Measurements from ENCODE around the gene KCNB1.

KCNB1 gene

GRCh38 chr20:49403911-49404310, 78.6 kb downstream of the KCNB1 start:
- Histone ChIP-seq H3K36me3 (ENCODE audit: control insufficient read depth in 1 of 2, insufficient read depth in 2 of 2, low read depth in 1 of 2, low read length in 2 of 2) (no peaks in the 10 kb centered on the region), H3K27me3 (ENCODE audit: control insufficient read depth in 1 of 2, insufficient read depth in 1 of 2, low read length in 2 of 2) (peaks cover 38 to 56% of the 10 kb centered on the region in 2 experiments), H4K91ac (ENCODE audit: low read length) (no peak overlapping the region), H3K14ac (ENCODE audit: low read length in 2 of 2) (no peak overlapping the region), H3K9ac (ENCODE audit: low read length) (no peak overlapping the region), H3K9me3 (ENCODE audit: control insufficient read depth, low read length) (no peaks in the 10 kb centered on the region), H3K23ac (ENCODE audit: low read length in 2 of 2) (no peak overlapping the region), H3K4ac (ENCODE audit: low read depth in 1 of 2, low read length in 2 of 2) (no peak overlapping the region), H2BK15ac (ENCODE audit: low read depth, poor library complexity, severe bottlenecking) (no peak overlapping the region), H2AK5ac (ENCODE audit: low read length, severe bottlenecking) (no peak overlapping the region), H2AFZ (ENCODE audit: low read depth, low read length) (no peak overlapping the region), H3K18ac (ENCODE audit: low read depth in 1 of 2, low read length in 2 of 2) (no peak overlapping the region), H3K4me2 (ENCODE audit: low read length, poor library complexity, severe bottlenecking) (no peak overlapping the region), H3K27ac (ENCODE audit: low read length, poor library complexity, severe bottlenecking) (no peak overlapping the region), H2BK12ac (ENCODE audit: low read length in 2 of 2) (no peak overlapping the region), H3K4me1 (ENCODE audit: control insufficient read depth, insufficient read depth, low read depth, low read length) (no peaks in the 10 kb centered on the region), H2BK120ac (ENCODE audit: low read depth, low read length) (no peak overlapping the region), H3K4me3 (ENCODE audit: insufficient read depth in 1 of 2, low read depth in 1 of 2, low read length in 2 of 2) (no peak overlapping the region), H3K79me1 (replicated peaks; ENCODE audit: low read length, poor library complexity, severe bottlenecking) (no peaks in the 10 kb centered on the region), H4K8ac (ENCODE audit: low read length) (no peak overlapping the region), H2BK5ac (ENCODE audit: low read depth, low read length, poor library complexity, severe bottlenecking) (no peak overlapping the region)
- DNase-seq, result no peak
- 76% methylated on average over 9 of the region's 9 CpGs for WGBS

GRCh38 chr20:49403012-49403411, 79.5 kb downstream of the KCNB1 start:
- WGBS, result 92% methylated on average over 2 of the region's 2 CpGs

GRCh38 chr20:49400904-49401303, 81.6 kb downstream of the KCNB1 start:
- no peak overlapping the region for H3K18ac ChIP-seq (ENCODE audit: low read depth in 1 of 2, low read length in 2 of 2)
- peak overlapping the region; percentile 26 for H3K9ac ChIP-seq (ENCODE audit: low read length)
- H4K8ac ChIP-seq (ENCODE audit: low read length), result no peak overlapping the region
- no peak overlapping the region for H2AFZ ChIP-seq (ENCODE audit: low read depth, low read length)
- H3K27ac ChIP-seq (ENCODE audit: low read length, poor library complexity, severe bottlenecking), result no peak overlapping the region
- H2BK120ac ChIP-seq (ENCODE audit: low read depth, low read length), result no peak overlapping the region
- no peaks in the 10 kb centered on the region for H3K79me1 ChIP-seq (replicated peaks; ENCODE audit: low read length, poor library complexity, severe bottlenecking)
- DNase-seq, result peak; percentile 61
- H3K23ac ChIP-seq (ENCODE audit: low read length in 2 of 2), result no peak overlapping the region
- H2AK5ac ChIP-seq (ENCODE audit: low read length, severe bottlenecking), result no peak overlapping the region
- no peaks in the 10 kb centered on the region for H3K36me3 ChIP-seq (ENCODE audit: control insufficient read depth in 1 of 2, insufficient read depth in 2 of 2, low read depth in 1 of 2, low read length in 2 of 2)
- no peak overlapping the region for H2BK15ac ChIP-seq (ENCODE audit: low read depth, poor library complexity, severe bottlenecking)
- H4K91ac ChIP-seq (ENCODE audit: low read length), result no peak overlapping the region
- WGBS, result 50% methylated on average over 3 of the region's 3 CpGs
- no peak overlapping the region for H3K4ac ChIP-seq (ENCODE audit: low read depth in 1 of 2, low read length in 2 of 2)
- no peak overlapping the region for H3K4me2 ChIP-seq (ENCODE audit: low read length, poor library complexity, severe bottlenecking)
- no peak overlapping the region for H3K14ac ChIP-seq (ENCODE audit: low read length in 2 of 2)
- H3K9me3 ChIP-seq (ENCODE audit: control insufficient read depth, low read length), result no peaks in the 10 kb centered on the region
- peaks cover 4% of the 10 kb centered on the region for H3K4me1 ChIP-seq (ENCODE audit: control insufficient read depth, insufficient read depth, low read depth, low read length)
- H2BK5ac ChIP-seq (ENCODE audit: low read depth, low read length, poor library complexity, severe bottlenecking), result no peak overlapping the region
- no peak overlapping the region for H2BK12ac ChIP-seq (ENCODE audit: low read length in 2 of 2)
- H3K27me3 ChIP-seq (ENCODE audit: control insufficient read depth in 1 of 2, insufficient read depth in 1 of 2, low read length in 2 of 2), result peaks cover 13 to 39% of the 10 kb centered on the region in 2 experiments
- no peak overlapping the region for H3K4me3 ChIP-seq (ENCODE audit: insufficient read depth in 1 of 2, low read depth in 1 of 2, low read length in 2 of 2)

More at GRCh38 chr20:49403012-49403411, 79.5 kb downstream of the KCNB1 start:
- H4K8ac ChIP-seq (ENCODE audit: low read length), result no peak overlapping the region
- H2AK5ac ChIP-seq (ENCODE audit: low read length, severe bottlenecking), result no peak overlapping the region
- peaks cover 32 to 50% of the 10 kb centered on the region in 2 experiments for H3K27me3 ChIP-seq (ENCODE audit: control insufficient read depth in 1 of 2, insufficient read depth in 1 of 2, low read length in 2 of 2)
- H4K91ac ChIP-seq (ENCODE audit: low read length), result no peak overlapping the region
- H3K18ac ChIP-seq (ENCODE audit: low read depth in 1 of 2, low read length in 2 of 2), result no peak overlapping the region
- H3K4ac ChIP-seq (ENCODE audit: low read depth in 1 of 2, low read length in 2 of 2), result no peak overlapping the region
- H3K9ac ChIP-seq (ENCODE audit: low read length), result no peak overlapping the region
- H2BK15ac ChIP-seq (ENCODE audit: low read depth, poor library complexity, severe bottlenecking), result no peak overlapping the region
- H2BK12ac ChIP-seq (ENCODE audit: low read length in 2 of 2), result no peak overlapping the region
- DNase-seq, result no peak
- no peaks in the 10 kb centered on the region for H3K4me1 ChIP-seq (ENCODE audit: control insufficient read depth, insufficient read depth, low read depth, low read length)
- H3K4me3 ChIP-seq (ENCODE audit: insufficient read depth in 1 of 2, low read depth in 1 of 2, low read length in 2 of 2), result no peak overlapping the region
- H2AFZ ChIP-seq (ENCODE audit: low read depth, low read length), result no peak overlapping the region
- H3K79me1 ChIP-seq (replicated peaks; ENCODE audit: low read length, poor library complexity, severe bottlenecking), result no peaks in the 10 kb centered on the region
- no peak overlapping the region for H2BK120ac ChIP-seq (ENCODE audit: low read depth, low read length)
- H3K9me3 ChIP-seq (ENCODE audit: control insufficient read depth, low read length), result no peaks in the 10 kb centered on the region
- no peak overlapping the region for H2BK5ac ChIP-seq (ENCODE audit: low read depth, low read length, poor library complexity, severe bottlenecking)
- no peak overlapping the region for H3K4me2 ChIP-seq (ENCODE audit: low read length, poor library complexity, severe bottlenecking)
- no peaks in the 10 kb centered on the region for H3K36me3 ChIP-seq (ENCODE audit: control insufficient read depth in 1 of 2, insufficient read depth in 2 of 2, low read depth in 1 of 2, low read length in 2 of 2)
- H3K27ac ChIP-seq (ENCODE audit: low read length, poor library complexity, severe bottlenecking), result no peak overlapping the region
- H3K23ac ChIP-seq (ENCODE audit: low read length in 2 of 2), result no peak overlapping the region
- H3K14ac ChIP-seq (ENCODE audit: low read length in 2 of 2), result no peak overlapping the region

GRCh38 chr20:49400410-49400809, 82.1 kb downstream of the KCNB1 start:
- Histone ChIP-seq H3K27me3 (ENCODE audit: control insufficient read depth in 1 of 2, insufficient read depth in 1 of 2, low read length in 2 of 2) (peaks cover 11 to 37% of the 10 kb centered on the region in 2 experiments), H2BK15ac (ENCODE audit: low read depth, poor library complexity, severe bottlenecking) (no peak overlapping the region), H3K18ac (ENCODE audit: low read depth in 1 of 2, low read length in 2 of 2) (no peak overlapping the region), H3K9ac (ENCODE audit: low read length) (peak overlapping the region; percentile 43), H2BK12ac (ENCODE audit: low read length in 2 of 2) (no peak overlapping the region), H4K91ac (ENCODE audit: low read length) (peak overlapping the region; percentile 48), H3K36me3 (ENCODE audit: control insufficient read depth in 1 of 2, insufficient read depth in 2 of 2, low read depth in 1 of 2, low read length in 2 of 2) (no peaks in the 10 kb centered on the region), H2AK5ac (ENCODE audit: low read length, severe bottlenecking) (no peak overlapping the region), H3K27ac (ENCODE audit: low read length, poor library complexity, severe bottlenecking) (no peak overlapping the region), H3K9me3 (ENCODE audit: control insufficient read depth, low read length) (no peaks in the 10 kb centered on the region), H3K79me1 (replicated peaks; ENCODE audit: low read length, poor library complexity, severe bottlenecking) (no peaks in the 10 kb centered on the region), H2BK120ac (ENCODE audit: low read depth, low read length) (no peak overlapping the region), H3K4me3 (ENCODE audit: insufficient read depth in 1 of 2, low read depth in 1 of 2, low read length in 2 of 2) (peak overlapping the region; percentile 14 to 31), H2AFZ (ENCODE audit: low read depth, low read length) (no peak overlapping the region), H3K4me1 (ENCODE audit: control insufficient read depth, insufficient read depth, low read depth, low read length) (peaks cover 4% of the 10 kb centered on the region), H3K14ac (ENCODE audit: low read length in 2 of 2) (no peak overlapping the region), H3K4me2 (ENCODE audit: low read length, poor library complexity, severe bottlenecking) (no peak overlapping the region), H3K4ac (ENCODE audit: low read depth in 1 of 2, low read length in 2 of 2) (no peak overlapping the region), H3K23ac (ENCODE audit: low read length in 2 of 2) (no peak overlapping the region), H2BK5ac (ENCODE audit: low read depth, low read length, poor library complexity, severe bottlenecking) (no peak overlapping the region), H4K8ac (ENCODE audit: low read length) (peak overlapping the region; percentile 24)
- WGBS, result 90% methylated on average over 7 of the region's 7 CpGs
- DNase-seq, result no peak
